Measurements from ENCODE around the gene BRMS1L. TPM values are rescaled to one million over a fixed set of nuclear protein-coding genes. Genes with fewer than 3 reads are reported as not detected.
A peak's percentile ranks its signal among the peaks of the same experiment; 100 is the strongest.
"Not testable (repeated sequence)": the region's sequence is repeated elsewhere in the genome, so short reads cannot be mapped to it uniquely, and the experiment has no call there.

BRMS1L gene
- total and polyA plus RNA-seq, 2 of the 13 experiments (the other 11 are each of a cell fraction or from before 2014, with no cell fraction given) = 21.1 to 23.8 TPM

DNA sequence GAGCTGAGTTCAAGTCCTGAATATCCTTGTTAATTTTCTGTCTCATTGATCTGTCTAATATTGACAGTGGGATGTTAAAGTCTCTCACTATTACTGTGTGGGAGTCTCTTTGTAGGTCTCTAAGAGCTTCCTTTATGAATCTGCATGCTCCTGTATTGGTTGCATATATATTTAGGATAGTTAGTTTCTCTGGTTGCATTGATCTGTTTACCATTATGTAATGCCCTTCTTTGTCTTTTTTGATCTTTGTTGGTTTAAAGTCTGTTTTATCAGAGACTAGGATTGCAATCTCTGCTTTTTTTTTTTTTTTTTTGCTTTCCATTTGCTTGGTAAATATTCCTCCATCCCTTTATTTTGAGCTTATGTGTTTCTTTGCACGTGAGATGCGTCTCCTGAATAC is 15.6 kb downstream of the BRMS1L start:
- H4K20me1 ChIP-seq (ENCODE audit: insufficient read depth, low read length); intact Hi-C loops (cut with micrococcal nuclease; ENCODE audit: unreplicated experiment); H3K27me3 ChIP-seq (ENCODE audit: control insufficient read depth in 1 of 2, insufficient read depth in 2 of 2, low read length in 2 of 2); in situ Hi-C loops (cut with HindIII; ENCODE audit: extremely low pct_ligation_motif_present, low pct_unique_long_range_greater_than_20kb); H3K4me3 ChIP-seq (replicated peaks in 1 of 3; ENCODE audit: insufficient read depth in 1 of 3, low read depth in 2 of 3, low read length in 3 of 3); H2AFZ ChIP-seq (ENCODE audit: low read length); FAIRE-seq; CTCF ChIA-PET (ENCODE audit: low intra/inter-chr PET ratio, low total read pairs); BruUV-seq (replicated peaks); H3K9ac ChIP-seq (ENCODE audit: insufficient read depth, low read depth, low read length); DNase-seq (ENCODE audit: low spot score); ATAC-seq; H3K79me2 ChIP-seq (ENCODE audit: insufficient read depth, low read length); H3K4me1 ChIP-seq (ENCODE audit: insufficient read depth, low read length); H3K4me2 ChIP-seq (ENCODE audit: low read depth, low read length); H3K27ac ChIP-seq (ENCODE audit: extremely low read length, insufficient read depth, low read length); TF ChIP-seq ATF7 (CRISPR knock-in tag; IDR thresholded peaks at IDR 0.05): not testable (repeated sequence)
- 96% methylated on average over 2 of the region's 2 CpGs for WGBS (ENCODE audit: low lambda C conversion rate)
- TF ChIP-seq SOX5 (CRISPR knock-in tag; IDR thresholded peaks at IDR 0.05; ENCODE audit: borderline replicate concordance) (0 out of 2 replicates have a peak, but pooled peaks have one; percentile 14), GATAD2A (CRISPR knock-in tag; IDR thresholded peaks at IDR 0.05) (0 out of 2 replicates have a peak, but pooled peaks have one; percentile 42), ONECUT2 (CRISPR knock-in tag; IDR thresholded peaks at IDR 0.05) (peak; percentile 46; the same call in 1 of the 2 replicates), MYPOP (CRISPR knock-in tag; IDR thresholded peaks at IDR 0.05) (0 out of 2 replicates have a peak, but pooled peaks have one; percentile 19), TCF7 (IDR thresholded peaks at IDR 0.05; ENCODE audit: low read depth) (peak; percentile 57; the same call in 1 of the 2 replicates), ATF7 (IDR thresholded peaks at IDR 0.05) (peak; percentile 29; the same call in 1 of the 2 replicates), FOXP1 (IDR thresholded peaks at IDR 0.05) (peak; percentile 36; the same call in 1 of the 2 replicates), FOXP1 (CRISPR knock-in tag; IDR thresholded peaks at IDR 0.05) (peak; percentile 73)
- POLR2A ChIA-PET = interaction anchor here (2.9 kb wide), 1 partner anchor 15 kb away, joined by 30 read pairs; the partner anchor contains the start of gene BRMS1L
- Histone ChIP-seq H3K9me3 (ENCODE audit: low read length) (peaks cover 24% of the 10 kb centered on the region), H3K36me3 (replicated peaks in 1 of 2; ENCODE audit: control insufficient read depth in 1 of 2, insufficient read depth in 2 of 2, low read length in 2 of 2) (peaks cover 13 to 59% of the 10 kb centered on the region in 2 experiments; a peak in 4 of 5 replicates)

GRCh38 chr14:35842245-35842644 is 16.1 kb downstream of the BRMS1L start:
- FAIRE-seq; CTCF ChIA-PET (ENCODE audit: low intra/inter-chr PET ratio, low total read pairs): not testable (repeated sequence)

More at GRCh38 chr14:35842245-35842644, 16.1 kb downstream of the BRMS1L start:
- H3K27ac ChIP-seq (ENCODE audit: extremely low read length, insufficient read depth, low read length); H3K4me1 ChIP-seq (ENCODE audit: insufficient read depth, low read length); H3K4me3 ChIP-seq (replicated peaks in 1 of 3; ENCODE audit: insufficient read depth in 1 of 3, low read depth in 2 of 3, low read length in 3 of 3); H4K20me1 ChIP-seq (ENCODE audit: insufficient read depth, low read length); H3K79me2 ChIP-seq (ENCODE audit: insufficient read depth, low read length); H3K4me2 ChIP-seq (ENCODE audit: low read depth, low read length); DNase-seq (ENCODE audit: low spot score); intact Hi-C loops (cut with micrococcal nuclease; ENCODE audit: unreplicated experiment); H2AFZ ChIP-seq (ENCODE audit: low read length); ATAC-seq; BruUV-seq (replicated peaks); in situ Hi-C loops (cut with HindIII; ENCODE audit: extremely low pct_ligation_motif_present, low pct_unique_long_range_greater_than_20kb); H3K9ac ChIP-seq (ENCODE audit: insufficient read depth, low read depth, low read length); H3K27me3 ChIP-seq (ENCODE audit: control insufficient read depth in 1 of 2, insufficient read depth in 2 of 2, low read length in 2 of 2): not testable (repeated sequence)
- Histone ChIP-seq H3K36me3 (replicated peaks in 1 of 2; ENCODE audit: control insufficient read depth in 1 of 2, insufficient read depth in 2 of 2, low read length in 2 of 2) (peaks cover 12 to 59% of the 10 kb centered on the region in 2 experiments; a peak in 4 of 5 replicates), H3K9me3 (ENCODE audit: low read length) (peaks cover 24% of the 10 kb centered on the region)
- WGBS (ENCODE audit: low lambda C conversion rate) = 95% methylated on average over 2 of the region's 2 CpGs
- peak; percentile 43; the same call in 1 of the 2 replicates for TF ChIP-seq ZNF280D (CRISPR knock-in tag; IDR thresholded peaks at IDR 0.05)
- TF ChIP-seq, protein P1, sequence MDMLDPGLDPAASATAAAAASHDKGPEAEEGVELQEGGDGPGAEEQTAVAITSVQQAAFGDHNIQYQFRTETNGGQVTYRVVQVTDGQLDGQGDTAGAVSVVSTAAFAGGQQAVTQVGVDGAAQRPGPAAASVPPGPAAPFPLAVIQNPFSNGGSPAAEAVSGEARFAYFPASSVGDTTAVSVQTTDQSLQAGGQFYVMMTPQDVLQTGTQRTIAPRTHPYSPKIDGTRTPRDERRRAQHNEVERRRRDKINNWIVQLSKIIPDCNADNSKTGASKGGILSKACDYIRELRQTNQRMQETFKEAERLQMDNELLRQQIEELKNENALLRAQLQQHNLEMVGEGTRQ (IDR thresholded peaks at IDR 0.05; ENCODE audit: low read depth, low read length) = not testable (repeated sequence)
- TF ChIP-seq, protein P1 (CRISPR knock-in tag; IDR thresholded peaks at IDR 0.05; ENCODE audit: borderline replicate concordance) = 0 out of 2 replicates have a peak, but pooled peaks have one; percentile 2
- 0 out of 2 replicates have a peak, but pooled peaks have one; percentile 41 for TF ChIP-seq ZNF354B (CRISPR knock-in tag; IDR thresholded peaks at IDR 0.05)
- TF ChIP-seq ZFP1 (CRISPR knock-in tag; IDR thresholded peaks at IDR 0.05) = peak; percentile 100
- POLR2A ChIA-PET = interaction anchor here (2.9 kb wide), 1 partner anchor 16 kb away, joined by 30 read pairs; the partner anchor contains the start of gene BRMS1L

Data from HepG2 (cell line).